Progenitor cell of endocrine pancreas (in vitro differentiated cells): ENCODE measurements around the gene ZBTB8OS. TPM values are rescaled to one million over a fixed set of nuclear protein-coding genes. Genes with fewer than 3 reads are reported as not detected.
"Not testable (repeated sequence)": the region's sequence is repeated elsewhere in the genome, so short reads cannot be mapped to it uniquely, and the experiment has no call there.

Experiments used
- DNase-seq: peaks from one replicate; pipeline ENCODE4 v3.0.0; 2021; ENCODE audit warnings: low spot score; ENCODE audit not compliant: unreplicated experiment
- H3K27ac Mint-ChIP-seq: 2 replicates; pipeline ENCODE4 v1.8.0; 2021; ENCODE audit warnings: mild to moderate bottlenecking, moderate library complexity, mixed read lengths
- H3K27me3 Mint-ChIP-seq: 2 replicates; pipeline ENCODE4 v1.8.0; 2021; ENCODE audit warnings: mixed read lengths
- H3K36me3 Mint-ChIP-seq: 2 replicates; pipeline ENCODE4 v1.8.0; 2022; ENCODE audit warnings: mixed read lengths; ENCODE audit not compliant: insufficient read depth
- H3K4me1 Mint-ChIP-seq: 2 replicates; pipeline ENCODE4 v1.8.0; 2021; ENCODE audit warnings: low read depth, mixed read lengths
- H3K4me3 Mint-ChIP-seq: 2 replicates; pipeline ENCODE4 v1.8.0; 2021; ENCODE audit warnings: low read depth, mild to moderate bottlenecking, moderate library complexity, mixed read lengths
- H3K9me3 Mint-ChIP-seq: 2 replicates; pipeline ENCODE4 v1.8.0; 2021; ENCODE audit warnings: low read depth, mixed read lengths
- CTCF ChIP-seq: fragments of 200-600 bp; sonication (generic); IDR thresholded peaks from one replicate; pipeline ENCODE4 v1.5.0; 2021; ENCODE audit warnings: antibody characterized with exemption, mild to moderate bottlenecking; ENCODE audit not compliant: unreplicated experiment
- total RNA-seq: library from RNA; stranded (reverse); gene quantifications from 2 replicates; pipeline ENCODE4 v1.2.1, GENCODE V29; 2021

Gene ZBTB8OS
- total RNA-seq, 1 donor from 2014 or later: 50.1 TPM

- no peaks in the 10 kb centered on the region for H3K4me1 Mint-ChIP-seq
- TF ChIP-seq CTCF: no peak
- no peak for DNase-seq
- H3K27me3 Mint-ChIP-seq: no peaks in the 10 kb centered on the region
- peaks cover 43% of the 10 kb centered on the region for H3K36me3 Mint-ChIP-seq
- no peak overlapping the region for H3K4me3 Mint-ChIP-seq
- peak overlapping the region; percentile 81 for H3K27ac Mint-ChIP-seq
- no peaks in the 10 kb centered on the region for H3K9me3 Mint-ChIP-seq
These were observed 31.2 kb upstream of the ZBTB8OS start for GRCh38 chr1:32681509-32681908.

GRCh38 chr1:32680642-32681041, 30.3 kb upstream of the ZBTB8OS start:
- TF ChIP-seq CTCF: no peak
- Mint-ChIP-seq H3K9me3 (no peaks in the 10 kb centered on the region), H3K4me1 (no peaks in the 10 kb centered on the region), H3K27me3 (no peaks in the 10 kb centered on the region), H3K4me3 (no peak overlapping the region), H3K27ac (no peak overlapping the region), H3K36me3 (peaks cover 41% of the 10 kb centered on the region)
- DNase-seq: no peak

- not testable (repeated sequence) for DNase-seq, H3K9me3 Mint-ChIP-seq, H3K4me3 Mint-ChIP-seq, H3K4me1 Mint-ChIP-seq, H3K27me3 Mint-ChIP-seq, H3K27ac Mint-ChIP-seq
- peaks cover 40% of the 10 kb centered on the region for H3K36me3 Mint-ChIP-seq
These were observed 29.6 kb upstream of the ZBTB8OS start for GRCh38 chr1:32679993-32680392.

GRCh38 chr1:32676945-32677344, 26.6 kb upstream of the ZBTB8OS start:
- Mint-ChIP-seq H3K27ac (no peak overlapping the region), H3K4me3 (no peak overlapping the region), H3K9me3 (no peaks in the 10 kb centered on the region), H3K36me3 (peaks cover 49% of the 10 kb centered on the region), H3K27me3 (no peaks in the 10 kb centered on the region), H3K4me1 (no peaks in the 10 kb centered on the region)
- no peak for DNase-seq
- no peak for TF ChIP-seq CTCF

GRCh38 chr1:32668716-32669115, 18.4 kb upstream of the ZBTB8OS start:
- DNase-seq, H3K4me3 Mint-ChIP-seq, H3K4me1 Mint-ChIP-seq, H3K9me3 Mint-ChIP-seq, H3K27me3 Mint-ChIP-seq: not testable (repeated sequence)
- H3K36me3 Mint-ChIP-seq: peaks cover 37% of the 10 kb centered on the region
- peak overlapping the region; percentile 56 for H3K27ac Mint-ChIP-seq

- Mint-ChIP-seq H3K4me1 (no peaks in the 10 kb centered on the region), H3K36me3 (peaks cover 29% of the 10 kb centered on the region), H3K9me3 (no peaks in the 10 kb centered on the region), H3K27ac (peak overlapping the region; percentile 55), H3K27me3 (no peaks in the 10 kb centered on the region), H3K4me3 (no peak overlapping the region)
- no peak for DNase-seq
- no peak for TF ChIP-seq CTCF
These were observed 16.7 kb upstream of the ZBTB8OS start for GRCh38 chr1:32666901-32667566.
